Measurements from ENCODE around the gene GBX1.

GRCh38 chr7:151133266-151133985 lies 34.1 kb downstream of the GBX1 start:
- TF ChIP-seq CTCF (IDR thresholded peaks at IDR 0.05) = no peak
- no peak for TF ChIP-seq POLR2A (IDR thresholded peaks at IDR 0.05)
